Type B pancreatic cell (in vitro differentiated cells): Measurements from ENCODE around the gene PIP5K1C. TPM values are rescaled to one million over a fixed set of nuclear protein-coding genes. Genes with fewer than 3 reads are reported as not detected.

Source experiments
- DNase-seq: peaks from one replicate; pipeline ENCODE4 v3.0.0; 2021; ENCODE audit warnings: mixed read lengths; ENCODE audit not compliant: unreplicated experiment; ENCODE audit errors: extremely low spot score
- H3K27ac Mint-ChIP-seq: 2 replicates; pipeline ENCODE4 v1.8.0; 2021; ENCODE audit warnings: mild to moderate bottlenecking, mixed read lengths
- H3K27me3 Mint-ChIP-seq: 2 replicates; pipeline ENCODE4 v1.8.0; 2021; ENCODE audit warnings: mixed read lengths
- H3K36me3 Mint-ChIP-seq: 2 replicates; pipeline ENCODE4 v1.8.0; 2021; ENCODE audit warnings: mixed read lengths
- H3K4me1 Mint-ChIP-seq: one replicate; pipeline ENCODE4 v1.8.0; 2021; ENCODE audit warnings: mixed read lengths; ENCODE audit not compliant: unreplicated experiment
- H3K4me3 Mint-ChIP-seq: 2 replicates; pipeline ENCODE4 v1.8.0; 2021; ENCODE audit warnings: mild to moderate bottlenecking, mixed read lengths
- H3K9me3 Mint-ChIP-seq: 2 replicates; pipeline ENCODE4 v1.8.0; 2021; ENCODE audit warnings: mixed read lengths
- total RNA-seq: library from RNA; stranded (reverse); gene quantifications from 2 replicates; pipeline ENCODE4 v1.2.1, GENCODE V29; 2021; ENCODE audit warnings: low replicate concordance
- TF ChIP-seq, protein P1 (sequence below): fragments of 200-600 bp; sonication (generic); conservative IDR thresholded peaks from 2 replicates; pipeline ENCODE4 v1.5.0; 2021; ENCODE audit warnings: antibody characterized with exemption, mild to moderate bottlenecking

Gene PIP5K1C
- total RNA-seq, 1 donor from 2014 or later: 44.5 TPM

- peaks cover 4% of the 10 kb centered on the region for H3K4me1 Mint-ChIP-seq
- no peak for DNase-seq
- no peaks in the 10 kb centered on the region for H3K27me3 Mint-ChIP-seq
- no peak overlapping the region for H3K27ac Mint-ChIP-seq
- TF ChIP-seq, protein P1, sequence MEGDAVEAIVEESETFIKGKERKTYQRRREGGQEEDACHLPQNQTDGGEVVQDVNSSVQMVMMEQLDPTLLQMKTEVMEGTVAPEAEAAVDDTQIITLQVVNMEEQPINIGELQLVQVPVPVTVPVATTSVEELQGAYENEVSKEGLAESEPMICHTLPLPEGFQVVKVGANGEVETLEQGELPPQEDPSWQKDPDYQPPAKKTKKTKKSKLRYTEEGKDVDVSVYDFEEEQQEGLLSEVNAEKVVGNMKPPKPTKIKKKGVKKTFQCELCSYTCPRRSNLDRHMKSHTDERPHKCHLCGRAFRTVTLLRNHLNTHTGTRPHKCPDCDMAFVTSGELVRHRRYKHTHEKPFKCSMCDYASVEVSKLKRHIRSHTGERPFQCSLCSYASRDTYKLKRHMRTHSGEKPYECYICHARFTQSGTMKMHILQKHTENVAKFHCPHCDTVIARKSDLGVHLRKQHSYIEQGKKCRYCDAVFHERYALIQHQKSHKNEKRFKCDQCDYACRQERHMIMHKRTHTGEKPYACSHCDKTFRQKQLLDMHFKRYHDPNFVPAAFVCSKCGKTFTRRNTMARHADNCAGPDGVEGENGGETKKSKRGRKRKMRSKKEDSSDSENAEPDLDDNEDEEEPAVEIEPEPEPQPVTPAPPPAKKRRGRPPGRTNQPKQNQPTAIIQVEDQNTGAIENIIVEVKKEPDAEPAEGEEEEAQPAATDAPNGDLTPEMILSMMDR: no peak
- H3K36me3 Mint-ChIP-seq: no peaks in the 10 kb centered on the region
- H3K9me3 Mint-ChIP-seq: no peaks in the 10 kb centered on the region
- peak overlapping the region; percentile 36 for H3K4me3 Mint-ChIP-seq
These were observed 4.1 kb downstream of the PIP5K1C start for GRCh38 chr19:3695986-3696659.

DNA sequence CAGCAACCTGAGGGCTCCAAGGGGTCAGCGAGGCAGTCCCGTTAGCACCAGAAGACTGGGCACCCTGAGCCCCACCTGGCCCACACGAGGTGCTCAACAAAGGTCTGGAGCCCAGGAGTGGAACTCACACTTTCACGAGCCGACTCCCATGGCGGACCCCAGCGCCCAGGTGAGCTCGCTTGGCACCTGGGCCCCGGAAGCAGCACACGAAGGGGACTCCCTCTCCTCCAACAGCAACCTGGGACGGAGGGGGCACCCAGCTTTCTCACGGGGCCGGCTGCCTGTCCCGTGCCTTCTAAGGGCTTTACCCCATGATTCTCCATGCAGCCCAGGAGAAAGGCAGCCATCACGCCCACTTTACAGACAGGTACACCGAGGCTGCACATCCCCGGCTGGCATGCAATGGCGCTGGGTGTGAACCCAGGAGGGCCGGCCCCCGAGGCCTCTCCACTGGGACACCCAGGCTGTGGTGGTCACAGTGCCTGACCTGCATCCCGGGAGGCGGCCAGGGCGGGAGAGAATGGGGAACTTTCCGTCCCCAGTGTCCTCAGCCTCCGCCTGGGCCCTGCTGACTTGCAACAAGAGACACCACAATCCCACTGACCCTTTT, 5.0 kb downstream of the PIP5K1C start:
- no peaks in the 10 kb centered on the region for H3K9me3 Mint-ChIP-seq

GRCh38 chr19:3694361-3695123, 5.7 kb downstream of the PIP5K1C start:
- no peaks in the 10 kb centered on the region for H3K9me3 Mint-ChIP-seq
- no peaks in the 10 kb centered on the region for H3K27me3 Mint-ChIP-seq
- TF ChIP-seq, protein P1: no peak
- H3K36me3 Mint-ChIP-seq: no peaks in the 10 kb centered on the region
- DNase-seq: no peak
- no peak overlapping the region for H3K27ac Mint-ChIP-seq
- H3K4me3 Mint-ChIP-seq: no peak overlapping the region
- H3K4me1 Mint-ChIP-seq: peaks cover 4% of the 10 kb centered on the region

More for the DNA sequence above, 5.0 kb downstream of the PIP5K1C start:
- Mint-ChIP-seq H3K4me1 (peaks cover 4% of the 10 kb centered on the region), H3K27ac (no peak overlapping the region), H3K4me3 (no peak overlapping the region), H3K27me3 (no peaks in the 10 kb centered on the region), H3K36me3 (no peaks in the 10 kb centered on the region)
- TF ChIP-seq, protein P1: no peak
- no peak for DNase-seq

GRCh38 chr19:3693025-3693925, 7.0 kb downstream of the PIP5K1C start:
- Mint-ChIP-seq H3K4me3 (no peak overlapping the region), H3K27me3 (no peaks in the 10 kb centered on the region), H3K4me1 (peaks cover 7% of the 10 kb centered on the region), H3K9me3 (no peaks in the 10 kb centered on the region), H3K36me3 (no peaks in the 10 kb centered on the region), H3K27ac (no peak overlapping the region)
- TF ChIP-seq, protein P1: no peak
- DNase-seq: no peak
